ENCODE measurements around the gene GPR107. TPM values are rescaled to one million over a fixed set of nuclear protein-coding genes. Genes with fewer than 3 reads are reported as not detected.

The GPR107 gene
- total and polyA plus RNA-seq, 7 donors = 3.6 to 34.1 (median 19.6) TPM

DNA sequence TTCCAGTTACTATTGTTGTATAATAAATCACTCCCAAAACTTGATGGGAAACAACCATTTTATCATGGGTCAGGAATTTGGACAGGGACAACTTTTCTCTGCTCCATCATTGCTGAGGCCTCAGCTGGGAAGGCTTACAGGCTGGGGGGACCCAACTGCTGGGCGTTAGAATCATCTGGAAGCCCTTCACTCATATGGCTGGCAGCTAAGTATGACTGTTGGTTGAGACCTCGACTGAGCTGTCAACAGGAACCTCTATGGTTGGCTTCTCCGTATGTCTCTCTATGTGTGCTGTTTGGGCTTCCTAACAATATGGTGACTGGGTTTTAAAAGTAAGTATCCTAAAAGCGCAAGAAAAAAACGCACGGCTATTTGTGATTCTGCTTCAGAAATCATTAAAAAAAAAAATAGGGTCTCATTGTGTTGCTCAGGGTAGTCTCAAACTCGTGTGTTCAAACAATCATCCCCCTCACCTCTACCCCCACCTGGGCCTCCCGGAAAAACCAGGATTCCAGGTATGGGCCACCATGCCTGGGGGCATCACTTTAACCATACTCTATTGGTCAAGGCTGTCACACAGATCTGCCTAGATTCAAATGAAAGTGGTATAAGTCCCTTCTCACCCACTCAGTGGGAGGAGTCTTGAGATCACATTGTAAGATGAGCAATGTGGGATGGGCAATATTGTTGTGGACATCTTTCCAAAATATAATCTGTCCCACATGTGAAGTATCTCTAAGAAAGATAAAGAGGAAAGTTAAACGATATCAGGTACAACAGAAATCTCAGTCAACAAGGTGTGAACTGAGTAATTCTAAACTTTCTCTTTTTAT is 26.0 kb upstream of the GPR107 start:
- Histone ChIP-seq H3K27ac (peak overlapping the region; percentile 76 to 99 (median 92)), H3K9me3 (no peaks in the 10 kb centered on the region), H3K36me3 (no peaks in the 10 kb centered on the region), H3K27me3 (no peaks in the 10 kb centered on the region), H3K4me1 (peaks cover 0 to 92% (median 87%) of the 10 kb centered on the region in 4 donors), H3K4me3 (no peak overlapping the region)
- TF ChIP-seq POLR2AphosphoS5 (IDR thresholded peaks at IDR 0.05) (no peak), EP300 (IDR thresholded peaks at IDR 0.05) (no peak), POLR2A (IDR thresholded peaks at IDR 0.05) (no peak)
- TF ChIP-seq, protein P1, sequence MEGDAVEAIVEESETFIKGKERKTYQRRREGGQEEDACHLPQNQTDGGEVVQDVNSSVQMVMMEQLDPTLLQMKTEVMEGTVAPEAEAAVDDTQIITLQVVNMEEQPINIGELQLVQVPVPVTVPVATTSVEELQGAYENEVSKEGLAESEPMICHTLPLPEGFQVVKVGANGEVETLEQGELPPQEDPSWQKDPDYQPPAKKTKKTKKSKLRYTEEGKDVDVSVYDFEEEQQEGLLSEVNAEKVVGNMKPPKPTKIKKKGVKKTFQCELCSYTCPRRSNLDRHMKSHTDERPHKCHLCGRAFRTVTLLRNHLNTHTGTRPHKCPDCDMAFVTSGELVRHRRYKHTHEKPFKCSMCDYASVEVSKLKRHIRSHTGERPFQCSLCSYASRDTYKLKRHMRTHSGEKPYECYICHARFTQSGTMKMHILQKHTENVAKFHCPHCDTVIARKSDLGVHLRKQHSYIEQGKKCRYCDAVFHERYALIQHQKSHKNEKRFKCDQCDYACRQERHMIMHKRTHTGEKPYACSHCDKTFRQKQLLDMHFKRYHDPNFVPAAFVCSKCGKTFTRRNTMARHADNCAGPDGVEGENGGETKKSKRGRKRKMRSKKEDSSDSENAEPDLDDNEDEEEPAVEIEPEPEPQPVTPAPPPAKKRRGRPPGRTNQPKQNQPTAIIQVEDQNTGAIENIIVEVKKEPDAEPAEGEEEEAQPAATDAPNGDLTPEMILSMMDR (IDR thresholded peaks at IDR 0.05) = no peak
- intact Hi-C loops (cut with DNase I) = no loop called here
- no peak for DNase-seq
- 81% methylated on average over 9 of the region's 9 CpGs for WGBS, 2 donors

DNA sequence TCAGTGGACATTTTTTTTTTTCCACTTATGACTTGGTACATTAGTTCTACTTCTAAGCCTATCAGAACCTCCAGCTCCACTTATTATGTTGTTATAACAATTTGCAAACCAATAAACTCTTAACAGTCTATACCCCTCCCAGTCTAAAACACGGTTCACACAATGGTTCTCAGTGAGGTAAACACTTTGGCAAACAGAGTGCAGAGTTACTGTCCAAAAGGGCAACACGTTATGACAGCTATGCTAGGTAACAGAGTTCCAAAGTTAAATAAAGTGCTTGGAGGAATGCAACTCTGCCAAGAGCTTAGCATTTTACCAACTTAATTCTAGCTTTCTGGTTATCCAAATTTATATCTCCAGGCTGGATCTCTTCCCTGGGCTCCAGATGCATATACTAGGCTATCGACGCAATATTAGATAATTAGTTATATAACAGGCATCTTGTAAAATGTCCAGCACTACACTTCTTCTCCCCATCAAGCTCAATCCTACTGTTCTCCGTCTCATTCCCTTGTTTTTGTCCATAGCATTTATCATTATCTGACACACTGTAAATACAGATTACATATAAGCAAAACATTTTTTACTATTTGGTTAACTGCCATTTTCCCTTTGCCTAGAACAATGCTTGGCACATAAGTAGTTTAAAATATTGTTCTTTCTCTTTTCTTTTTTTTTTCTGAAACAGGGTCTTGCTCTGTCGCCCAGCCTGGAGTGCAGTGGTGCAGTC is 25.0 kb upstream of the GPR107 start:
- no peak overlapping the region for H3K4me3 ChIP-seq
- DNase-seq = no peak
- H3K27me3 ChIP-seq = no peaks in the 10 kb centered on the region
- intact Hi-C loops (cut with DNase I) = no loop called here
- H3K9me3 ChIP-seq = no peaks in the 10 kb centered on the region
- H3K27ac ChIP-seq = peak overlapping the region; percentile 76 to 99 (median 92)
- H3K36me3 ChIP-seq = no peaks in the 10 kb centered on the region
- 16 to 42% methylated on average over 6 of the region's 6 CpGs for WGBS, 2 donors
- TF ChIP-seq EP300 (IDR thresholded peaks at IDR 0.05) = no peak
- TF ChIP-seq, protein P1 (IDR thresholded peaks at IDR 0.05) = no peak
- TF ChIP-seq POLR2A (IDR thresholded peaks at IDR 0.05) = no peak
- no peak for TF ChIP-seq POLR2AphosphoS5 (IDR thresholded peaks at IDR 0.05)
- peaks cover 0 to 92% (median 87%) of the 10 kb centered on the region in 4 donors for H3K4me1 ChIP-seq

DNA sequence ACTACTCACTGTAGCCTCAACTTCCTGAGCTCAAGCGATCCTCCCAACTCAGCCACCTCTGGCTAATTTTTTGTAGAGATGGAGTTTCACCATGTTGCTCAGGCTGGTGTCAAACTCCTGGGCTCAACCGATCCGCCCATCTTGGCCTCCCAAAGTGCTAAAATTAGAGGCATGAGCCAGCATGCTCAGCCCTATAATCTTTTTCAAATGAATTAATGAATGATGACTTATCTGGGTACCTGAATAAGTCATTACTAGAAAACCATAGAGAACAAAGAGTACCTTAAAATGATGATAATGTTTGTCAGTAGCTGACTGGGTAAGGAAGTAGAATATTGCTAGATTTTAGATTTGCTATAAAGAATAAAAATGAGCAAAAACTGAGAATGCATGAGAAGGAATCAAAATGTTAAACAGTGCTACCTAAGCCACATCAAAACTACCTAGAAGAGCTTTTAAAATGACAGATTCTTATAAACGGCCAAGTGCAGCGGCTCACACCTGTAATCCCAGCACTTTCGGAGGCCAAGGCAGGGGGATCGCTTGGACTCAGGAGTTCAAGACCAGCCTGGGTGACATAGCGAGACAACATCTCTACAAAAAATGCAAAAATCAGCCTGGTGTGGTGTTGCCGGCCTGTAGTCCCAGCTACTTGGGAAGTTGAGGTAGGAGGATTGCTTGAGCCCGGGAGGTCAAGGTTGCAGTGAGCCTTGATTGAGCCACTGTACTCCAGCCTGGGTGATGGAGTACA is 24.3 kb upstream of the GPR107 start:
- DNase-seq = no peak
- no peak overlapping the region for H3K4me3 ChIP-seq
- WGBS, 2 donors = 74 to 77% methylated on average over 10 of the region's 10 CpGs
- intact Hi-C loops (cut with DNase I) = no loop called here
- no peaks in the 10 kb centered on the region for H3K27me3 ChIP-seq
- H3K27ac ChIP-seq = peak overlapping the region; percentile 76 to 99 (median 92)
- no peaks in the 10 kb centered on the region for H3K36me3 ChIP-seq
- TF ChIP-seq EP300 (IDR thresholded peaks at IDR 0.05) (no peak), POLR2AphosphoS5 (IDR thresholded peaks at IDR 0.05) (no peak), POLR2A (IDR thresholded peaks at IDR 0.05) (no peak)
- H3K4me1 ChIP-seq = peaks cover 0 to 92% (median 86%) of the 10 kb centered on the region in 4 donors
- no peaks in the 10 kb centered on the region for H3K9me3 ChIP-seq

DNA sequence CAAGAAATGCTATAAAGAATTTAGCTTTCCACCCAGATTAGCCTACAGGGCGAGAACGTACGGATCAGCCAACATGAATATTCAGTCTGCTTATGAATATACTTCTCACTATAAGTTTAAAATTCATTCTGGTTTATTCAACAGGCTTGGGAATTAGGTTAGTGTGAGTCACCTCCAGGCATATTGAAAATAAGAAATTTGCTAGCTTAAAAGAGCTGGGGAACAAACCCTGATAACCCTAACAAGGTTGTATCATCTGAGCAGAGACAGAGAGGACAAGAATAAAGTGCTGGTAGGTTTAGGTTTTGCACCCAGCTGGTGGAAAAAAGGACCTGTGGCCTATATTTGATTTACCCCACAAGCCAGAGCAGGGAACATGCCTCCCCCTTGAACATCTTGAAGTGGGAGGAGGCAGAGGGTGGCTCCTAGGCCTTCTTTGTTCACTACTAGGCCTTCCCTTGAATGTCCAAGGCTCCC is 23.0 kb upstream of the GPR107 start:
- no peaks in the 10 kb centered on the region for H3K27me3 ChIP-seq
- DNase-seq = no peak
- 73 to 93% methylated on average over 3 of the region's 3 CpGs for WGBS, 2 donors
- peaks cover 0 to 92% (median 86%) of the 10 kb centered on the region in 4 donors for H3K4me1 ChIP-seq
- H3K9me3 ChIP-seq = no peaks in the 10 kb centered on the region
- no peak overlapping the region for H3K4me3 ChIP-seq
- TF ChIP-seq POLR2A (IDR thresholded peaks at IDR 0.05) (no peak), EP300 (IDR thresholded peaks at IDR 0.05) (no peak)
- TF ChIP-seq, protein P1 (IDR thresholded peaks at IDR 0.05) = no peak
- H3K36me3 ChIP-seq = no peaks in the 10 kb centered on the region
- peak overlapping the region; percentile 76 to 99 (median 92) for H3K27ac ChIP-seq
- intact Hi-C loops (cut with DNase I) = no loop called here
